OCI-LY3 (cell line): ENCODE results near the gene KCNIP1.

Experiments used
- CTCF ChIP-seq: fragments of 200-600, 300-600 bp; sonication (generic); IDR thresholded peaks from 2 replicates; pipeline ENCODE4 v1.5.1; 2014; ENCODE audit warnings: antibody characterized with exemption, low read length, low read depth
- EZH2phosphoT487 ChIP-seq: fragments of 200-600 bp; shearing (Covaris generic); IDR thresholded peaks from 2 replicates; pipeline ENCODE4 v1.6.1; 2018; ENCODE audit warnings: antibody characterized with exemption, mixed run types, low read depth

DNA sequence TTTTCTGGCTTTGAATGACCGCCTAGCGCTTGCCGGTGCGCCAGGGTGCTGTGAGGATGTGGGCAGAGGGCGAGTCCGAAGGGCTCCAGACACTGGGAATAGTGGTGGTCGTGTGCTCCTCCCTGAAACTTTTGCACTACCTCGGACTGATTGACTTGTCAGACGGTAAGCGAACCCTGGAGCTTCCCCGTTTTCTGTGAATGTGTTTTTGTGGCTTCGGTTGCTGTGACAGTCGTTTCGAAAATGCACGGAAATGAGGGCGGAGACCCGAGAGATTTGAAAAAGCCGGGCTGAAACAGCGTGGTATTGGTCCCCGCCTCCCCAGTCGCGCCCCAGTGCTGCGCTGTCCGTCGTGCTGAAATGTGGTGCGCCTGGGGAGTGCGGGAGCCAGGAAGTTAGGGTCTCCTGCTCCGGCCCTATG is 177.2 kb downstream of the KCNIP1 start:
- TF ChIP-seq EZH2phosphoT487 (no peak), CTCF (no peak)
